Dermis microvascular lymphatic vessel endothelial cell (primary cell): ENCODE results near the gene AQP6. TPM values are rescaled to one million over a fixed set of nuclear protein-coding genes. Genes with fewer than 3 reads are reported as not detected.
"Not testable (repeated sequence)": the region's sequence is repeated elsewhere in the genome, so short reads cannot be mapped to it uniquely, and the experiment has no call there.

ENCODE experiments used
- DNase-seq, 2 donors: peaks; one replicate each; pipeline versions ENCODE4 v3.0.0 to v3.0.0-alpha.2; 2010; ENCODE audit warnings: low read depth in 2 of 2
- total RNA-seq: library from RNA; depleted of rRNA; stranded (reverse); fragments of >200 nt; gene quantifications from 2 replicates; pipeline ENCODE4 v1.2.1, GENCODE V29; 2014

Gene AQP6
- total RNA-seq, 1 donor from 2014 or later = not detected

- DNase-seq = no peak
Observed at GRCh38 chr12:49969651-49970429, 2.9 kb upstream of the AQP6 start.

GRCh38 chr12:49970658-49971057 is 2.1 kb upstream of the AQP6 start:
- DNase-seq = no peak

- no peak for DNase-seq
Observed at GRCh38 chr12:49971141-49971540, 1.6 kb upstream of the AQP6 start.

GRCh38 chr12:49972129-49972528 is 618 bp upstream of the AQP6 start:
- no peak for DNase-seq

- no peak for DNase-seq
Observed at GRCh38 chr12:49973361-49973830, 649 bp downstream of the AQP6 start.

- peak; percentile 45 to 73 for DNase-seq
Observed at GRCh38 chr12:49974231-49974675, 1.5 kb downstream of the AQP6 start.

- no peak for DNase-seq
Observed at GRCh38 chr12:49974677-49975317, 2.0 kb downstream of the AQP6 start.

- no peak for DNase-seq
Observed at GRCh38 chr12:49975318-49975761, 2.6 kb downstream of the AQP6 start.

GRCh38 chr12:49976557-49976956 is 3.8 kb downstream of the AQP6 start:
- no peak for DNase-seq

- no peak for DNase-seq
Observed at GRCh38 chr12:49978125-49978524, 5.4 kb downstream of the AQP6 start.

- no peak for DNase-seq
Observed at GRCh38 chr12:49979016-49979586, 6.4 kb downstream of the AQP6 start.

- DNase-seq = no peak
Observed at GRCh38 chr12:49979791-49980190, 7.0 kb downstream of the AQP6 start.

- no peak for DNase-seq
Observed at GRCh38 chr12:49980501-49981349, 8.0 kb downstream of the AQP6 start.

GRCh38 chr12:49982246-49983087 is 9.7 kb downstream of the AQP6 start:
- no peak for DNase-seq

- peak in 1 of 2 donors; percentile 83 for DNase-seq
Observed at GRCh38 chr12:49983892-49984291, 11.1 kb downstream of the AQP6 start.

GRCh38 chr12:49984476-49985359 is 12.0 kb downstream of the AQP6 start:
- DNase-seq = no peak

GRCh38 chr12:49985981-49986380 is 13.2 kb downstream of the AQP6 start:
- DNase-seq = no peak

GRCh38 chr12:49986476-49986875 is 13.7 kb downstream of the AQP6 start:
- DNase-seq = not testable (repeated sequence)

- DNase-seq = no peak
Observed at GRCh38 chr12:49987625-49988303, 15.0 kb downstream of the AQP6 start.
